Keratinocyte (primary cell): ENCODE results near the gene DDX60.
"Not testable (repeated sequence)": the region's sequence is repeated elsewhere in the genome, so short reads cannot be mapped to it uniquely, and the experiment has no call there.

Experiments
- EZH2 ChIP-seq: IDR thresholded peaks from one replicate; pipeline ENCODE4 v1.6.1; 2012; ENCODE audit warnings: inconsistent platforms, mild to moderate bottlenecking, low read length, moderate library complexity
- TF ChIP-seq, protein P1 (sequence below), 3 experiments: IDR thresholded peaks in 1 of 3; conservative IDR thresholded peaks in 1 of 3; optimal IDR thresholded peaks in 1 of 3; 2 replicates in 2 of 3; 3 replicates in 1 of 3; pipeline versions ENCODE3 to v1.5.1; 2011; ENCODE audit warnings: low read length in 3 of 3, mild to moderate bottlenecking in 3 of 3, moderate library complexity in 2 of 3, control low read depth in 1 of 3, inconsistent platforms in 1 of 3; ENCODE audit not compliant: insufficient read depth in 2 of 3; ENCODE audit errors: extremely low read depth in 1 of 3

DNA sequence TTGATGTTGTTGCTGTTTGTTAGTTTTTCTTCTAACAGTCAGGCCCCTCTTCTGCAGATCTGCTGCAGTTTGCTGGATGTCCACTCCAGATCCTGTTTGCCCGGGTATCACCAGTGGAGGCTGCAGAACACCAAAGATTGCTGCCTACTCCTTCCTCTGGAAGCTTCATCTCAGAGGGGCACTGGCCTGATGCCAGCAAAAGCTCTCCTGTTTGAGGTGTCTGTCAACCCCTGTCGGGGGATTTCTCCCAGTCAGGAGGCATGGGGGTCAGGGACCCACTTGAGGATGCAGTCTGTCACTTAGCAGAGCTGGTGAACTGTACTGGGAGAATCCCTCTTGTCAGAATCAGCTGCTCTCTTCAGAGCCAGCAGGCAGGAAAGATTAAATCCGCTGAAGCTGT is 12.0 kb upstream of the DDX60 start:
- not testable (repeated sequence) for TF ChIP-seq EZH2
- TF ChIP-seq, protein P1, sequence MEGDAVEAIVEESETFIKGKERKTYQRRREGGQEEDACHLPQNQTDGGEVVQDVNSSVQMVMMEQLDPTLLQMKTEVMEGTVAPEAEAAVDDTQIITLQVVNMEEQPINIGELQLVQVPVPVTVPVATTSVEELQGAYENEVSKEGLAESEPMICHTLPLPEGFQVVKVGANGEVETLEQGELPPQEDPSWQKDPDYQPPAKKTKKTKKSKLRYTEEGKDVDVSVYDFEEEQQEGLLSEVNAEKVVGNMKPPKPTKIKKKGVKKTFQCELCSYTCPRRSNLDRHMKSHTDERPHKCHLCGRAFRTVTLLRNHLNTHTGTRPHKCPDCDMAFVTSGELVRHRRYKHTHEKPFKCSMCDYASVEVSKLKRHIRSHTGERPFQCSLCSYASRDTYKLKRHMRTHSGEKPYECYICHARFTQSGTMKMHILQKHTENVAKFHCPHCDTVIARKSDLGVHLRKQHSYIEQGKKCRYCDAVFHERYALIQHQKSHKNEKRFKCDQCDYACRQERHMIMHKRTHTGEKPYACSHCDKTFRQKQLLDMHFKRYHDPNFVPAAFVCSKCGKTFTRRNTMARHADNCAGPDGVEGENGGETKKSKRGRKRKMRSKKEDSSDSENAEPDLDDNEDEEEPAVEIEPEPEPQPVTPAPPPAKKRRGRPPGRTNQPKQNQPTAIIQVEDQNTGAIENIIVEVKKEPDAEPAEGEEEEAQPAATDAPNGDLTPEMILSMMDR (optimal IDR thresholded peaks at IDR 0.05 in 1 of 3, IDR thresholded peaks at IDR 0.05 in 1 of 3, conservative IDR thresholded peaks at IDR 0.05 in 1 of 3; ENCODE audit: extremely low read depth in 1 of 3, insufficient read depth in 2 of 3, low read length in 3 of 3): not testable (repeated sequence)
